Uterus (tissue), 2 donors: Measurements from ENCODE around the gene SLC4A8.

Experiments
- CTCF ChIP-seq, 4 experiments: fragments of 200-600 bp in 2 of 4; fragments of 450-650 bp in 2 of 4; sonication (generic) in 2 of 4; IDR thresholded peaks; one replicate each; pipeline ENCODE4 v1.5.1; 2016 to 2019; ENCODE audit warnings: antibody characterized with exemption in 4 of 4, mild to moderate bottlenecking in 2 of 4, moderate library complexity in 1 of 4
- POLR2A ChIP-seq, 2 donors: fragments of 450-650 bp; IDR thresholded peaks; one replicate each; pipeline ENCODE4 v1.6.1; 2016; ENCODE audit warnings: antibody characterized with exemption in 2 of 2, mild to moderate bottlenecking in 1 of 2, moderate library complexity in 1 of 2

- no peak for TF ChIP-seq CTCF (IDR thresholded peaks at IDR 0.05)
- TF ChIP-seq POLR2A (IDR thresholded peaks at IDR 0.05) = no peak
These were observed 104.4 kb downstream of the SLC4A8 start for GRCh38 chr12:51528852-51529650.
